Vagina (tissue), 2 donors: ENCODE results near the gene PIWIL4.

ENCODE experiments used
- POLR2A ChIP-seq, 2 donors: fragments of 450-650 bp; IDR thresholded peaks; one replicate each; pipeline ENCODE4 v1.6.1; 2017; ENCODE audit warnings: antibody characterized with exemption in 2 of 2, mild to moderate bottlenecking in 2 of 2, moderate library complexity in 2 of 2
- POLR2AphosphoS5 ChIP-seq, 2 donors: sonication (generic); formaldehyde crosslinking; IDR thresholded peaks; one replicate each; pipeline ENCODE4 v1.9.0; 2017; ENCODE audit warnings: antibody characterized with exemption in 2 of 2, mild to moderate bottlenecking in 2 of 2, low read depth in 1 of 2; ENCODE audit not compliant: insufficient read depth in 1 of 2
- TF ChIP-seq, protein P1 (sequence below), 3 experiments: fragments of 450-650 bp in 2 of 3; fragments of 200-600 bp in 1 of 3; sonication (generic) in 1 of 3; IDR thresholded peaks; one replicate each; pipeline ENCODE4 v1.5.1; 2017 to 2019; ENCODE audit warnings: antibody characterized with exemption in 3 of 3, mild to moderate bottlenecking in 2 of 3, moderate library complexity in 2 of 3

DNA sequence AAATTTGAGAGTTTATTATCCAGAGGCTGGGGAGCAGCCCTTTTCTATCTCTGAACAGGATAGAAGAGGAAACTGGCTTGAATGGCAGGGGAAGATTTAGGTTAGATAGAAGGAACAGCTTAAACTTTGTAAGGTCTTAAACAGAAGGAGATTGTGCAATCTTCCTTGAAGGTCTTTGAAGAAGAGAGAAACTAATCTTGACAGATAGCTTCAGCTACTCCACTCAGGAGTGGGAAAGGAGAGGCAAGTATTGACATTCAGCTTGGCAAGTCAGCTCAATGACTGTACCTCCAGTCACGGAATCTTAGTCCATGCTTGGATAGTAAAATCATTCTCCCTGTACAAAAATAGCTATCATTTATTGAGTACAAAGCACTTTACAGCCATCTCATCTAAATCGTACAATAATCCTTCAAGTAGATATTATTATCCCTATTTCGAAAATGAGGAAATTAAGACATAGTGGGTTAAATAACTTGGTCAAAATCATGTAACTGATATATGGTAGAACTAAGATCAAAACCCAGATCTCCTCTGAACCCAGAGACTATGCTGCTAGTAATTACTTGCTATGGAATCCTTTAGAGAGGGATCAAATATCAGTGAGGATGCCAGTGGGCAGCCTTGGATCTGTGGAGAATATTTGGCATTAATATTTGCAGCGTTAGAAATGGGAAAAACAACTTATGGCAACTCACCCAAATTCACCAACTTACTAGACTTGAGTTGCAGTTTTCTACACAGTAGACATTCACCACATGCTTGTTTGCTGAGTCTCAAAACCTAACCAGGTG, 40.3 kb upstream of the PIWIL4 start:
- TF ChIP-seq, protein P1, sequence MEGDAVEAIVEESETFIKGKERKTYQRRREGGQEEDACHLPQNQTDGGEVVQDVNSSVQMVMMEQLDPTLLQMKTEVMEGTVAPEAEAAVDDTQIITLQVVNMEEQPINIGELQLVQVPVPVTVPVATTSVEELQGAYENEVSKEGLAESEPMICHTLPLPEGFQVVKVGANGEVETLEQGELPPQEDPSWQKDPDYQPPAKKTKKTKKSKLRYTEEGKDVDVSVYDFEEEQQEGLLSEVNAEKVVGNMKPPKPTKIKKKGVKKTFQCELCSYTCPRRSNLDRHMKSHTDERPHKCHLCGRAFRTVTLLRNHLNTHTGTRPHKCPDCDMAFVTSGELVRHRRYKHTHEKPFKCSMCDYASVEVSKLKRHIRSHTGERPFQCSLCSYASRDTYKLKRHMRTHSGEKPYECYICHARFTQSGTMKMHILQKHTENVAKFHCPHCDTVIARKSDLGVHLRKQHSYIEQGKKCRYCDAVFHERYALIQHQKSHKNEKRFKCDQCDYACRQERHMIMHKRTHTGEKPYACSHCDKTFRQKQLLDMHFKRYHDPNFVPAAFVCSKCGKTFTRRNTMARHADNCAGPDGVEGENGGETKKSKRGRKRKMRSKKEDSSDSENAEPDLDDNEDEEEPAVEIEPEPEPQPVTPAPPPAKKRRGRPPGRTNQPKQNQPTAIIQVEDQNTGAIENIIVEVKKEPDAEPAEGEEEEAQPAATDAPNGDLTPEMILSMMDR (IDR thresholded peaks at IDR 0.05), result no peak
- TF ChIP-seq POLR2AphosphoS5 (IDR thresholded peaks at IDR 0.05; ENCODE audit: insufficient read depth in 1 of 2, low read depth in 1 of 2), result no peak
- no peak for TF ChIP-seq POLR2A (IDR thresholded peaks at IDR 0.05)
